Measurements from ENCODE around the gene PIP4K2A. TPM values are rescaled to one million over a fixed set of nuclear protein-coding genes. Genes with fewer than 3 reads are reported as not detected.

PIP4K2A gene
- total RNA-seq, 6 experiments from 2014 or later, result 8.1 to 27.6 (median 12.0) TPM

DNA sequence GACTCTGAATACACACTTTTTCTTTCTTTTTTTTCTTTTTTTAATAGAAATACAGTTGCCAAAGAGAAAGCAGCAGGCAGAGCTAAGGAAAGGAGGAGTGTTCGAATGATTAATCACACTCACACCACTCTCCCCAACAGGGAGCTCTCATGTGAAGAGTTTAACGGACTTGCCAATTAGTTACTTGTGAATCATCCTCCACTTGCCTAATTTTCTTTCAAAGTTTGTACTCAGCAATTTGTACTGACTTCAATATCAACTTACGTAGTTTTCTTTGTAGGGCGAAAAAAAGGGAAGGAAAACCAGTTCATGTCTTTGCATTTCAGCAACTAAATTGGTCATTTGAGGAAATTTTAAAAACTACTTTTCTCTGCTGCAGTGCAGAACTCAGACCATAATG is 109.2 kb downstream of the PIP4K2A start:
- no peak for TF ChIP-seq POLR2A (IDR thresholded peaks at IDR 0.05)
- TF ChIP-seq, protein P1, sequence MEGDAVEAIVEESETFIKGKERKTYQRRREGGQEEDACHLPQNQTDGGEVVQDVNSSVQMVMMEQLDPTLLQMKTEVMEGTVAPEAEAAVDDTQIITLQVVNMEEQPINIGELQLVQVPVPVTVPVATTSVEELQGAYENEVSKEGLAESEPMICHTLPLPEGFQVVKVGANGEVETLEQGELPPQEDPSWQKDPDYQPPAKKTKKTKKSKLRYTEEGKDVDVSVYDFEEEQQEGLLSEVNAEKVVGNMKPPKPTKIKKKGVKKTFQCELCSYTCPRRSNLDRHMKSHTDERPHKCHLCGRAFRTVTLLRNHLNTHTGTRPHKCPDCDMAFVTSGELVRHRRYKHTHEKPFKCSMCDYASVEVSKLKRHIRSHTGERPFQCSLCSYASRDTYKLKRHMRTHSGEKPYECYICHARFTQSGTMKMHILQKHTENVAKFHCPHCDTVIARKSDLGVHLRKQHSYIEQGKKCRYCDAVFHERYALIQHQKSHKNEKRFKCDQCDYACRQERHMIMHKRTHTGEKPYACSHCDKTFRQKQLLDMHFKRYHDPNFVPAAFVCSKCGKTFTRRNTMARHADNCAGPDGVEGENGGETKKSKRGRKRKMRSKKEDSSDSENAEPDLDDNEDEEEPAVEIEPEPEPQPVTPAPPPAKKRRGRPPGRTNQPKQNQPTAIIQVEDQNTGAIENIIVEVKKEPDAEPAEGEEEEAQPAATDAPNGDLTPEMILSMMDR (IDR thresholded peaks at IDR 0.05), result no peak
- DNase-seq (no peak), ATAC-seq (peak in 3 of 4 donors; percentile 30 to 61 (median 55))
- H3K27ac ChIP-seq, result peak overlapping the region in 1 of 3 donors; percentile 18
- 46% methylated on average over 4 of the region's 4 CpGs for WGBS (ENCODE audit: insufficient coverage, low coverage, low lambda C conversion rate, missing lambda C conversion rate)
- H3K4me3 ChIP-seq, result no peak overlapping the region
- H3K27me3 ChIP-seq, result no peaks in the 10 kb centered on the region
- intact Hi-C loops (cut with DNase I), result no loop called here
- no peaks in the 10 kb centered on the region for H3K9me3 ChIP-seq
- H3K4me1 ChIP-seq, result peaks cover 0 to under 1% (median 0%) of the 10 kb centered on the region in 4 donors
- no peaks in the 10 kb centered on the region for H3K36me3 ChIP-seq

DNA sequence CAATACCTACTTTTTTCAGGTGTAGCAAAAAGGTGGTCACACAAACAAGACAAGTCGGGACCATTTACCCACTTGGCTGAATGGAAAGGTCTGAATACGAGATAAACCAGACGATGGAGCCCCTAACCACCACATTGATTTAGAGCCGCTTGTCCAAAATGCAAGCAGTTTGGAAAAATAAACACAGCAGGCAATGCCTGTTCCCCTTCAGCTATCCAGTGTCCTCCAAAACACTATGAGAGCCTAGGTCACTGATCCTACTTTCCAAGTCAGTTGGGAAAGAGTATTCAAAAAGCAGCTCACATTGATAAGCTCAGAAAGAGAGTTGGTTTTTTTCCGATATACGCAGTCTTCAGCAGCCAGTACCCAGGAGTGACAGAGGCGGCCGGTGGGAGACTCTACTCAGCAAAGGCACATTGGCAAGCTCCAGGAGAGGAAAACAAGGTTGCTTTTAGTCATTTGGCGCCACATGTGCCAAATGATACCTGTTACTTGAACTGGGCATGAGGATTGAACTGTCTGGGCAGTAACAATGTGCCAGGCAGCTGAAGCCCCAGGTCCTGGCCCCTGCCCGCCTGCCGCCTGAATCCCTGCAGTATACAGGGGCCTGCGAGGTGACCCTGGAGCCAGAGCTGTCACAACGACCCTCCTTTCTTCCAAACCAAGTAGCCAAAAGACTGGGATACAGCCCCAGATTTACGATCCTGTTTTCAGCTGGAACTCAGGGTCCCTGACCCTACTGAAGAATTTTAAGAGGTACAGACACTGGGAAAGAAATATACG is 109.8 kb downstream of the PIP4K2A start:
- Histone ChIP-seq H3K27ac (peak overlapping the region in 1 of 3 donors; percentile 18), H3K4me3 (no peak overlapping the region), H3K36me3 (no peaks in the 10 kb centered on the region), H3K9me3 (no peaks in the 10 kb centered on the region), H3K4me1 (no peaks in the 10 kb centered on the region), H3K27me3 (no peaks in the 10 kb centered on the region)
- ATAC-seq, result peak in 1 of 4 donors; percentile 9
- WGBS (ENCODE audit: insufficient coverage, low coverage, low lambda C conversion rate, missing lambda C conversion rate), result 77% methylated on average over 10 of the region's 15 CpGs
- intact Hi-C loops (cut with DNase I), result no loop called here
- TF ChIP-seq, protein P1 (IDR thresholded peaks at IDR 0.05), result no peak
- no peak for TF ChIP-seq POLR2A (IDR thresholded peaks at IDR 0.05)
- no peak for DNase-seq

GRCh38 chr10:22603581-22603980 is 110.8 kb downstream of the PIP4K2A start:
- intact Hi-C loops (cut with DNase I), result no loop called here
- H3K27me3 ChIP-seq, result no peaks in the 10 kb centered on the region
- H3K9me3 ChIP-seq, result no peaks in the 10 kb centered on the region
- TF ChIP-seq, protein P1 (IDR thresholded peaks at IDR 0.05), result no peak
- TF ChIP-seq POLR2A (IDR thresholded peaks at IDR 0.05), result no peak
- WGBS (ENCODE audit: insufficient coverage, low coverage, low lambda C conversion rate, missing lambda C conversion rate), result 90% methylated on average over 3 of the region's 3 CpGs
- no peaks in the 10 kb centered on the region for H3K4me1 ChIP-seq
- no peaks in the 10 kb centered on the region for H3K36me3 ChIP-seq
- H3K27ac ChIP-seq, result no peak overlapping the region
- DNase-seq (no peak), ATAC-seq (no peak)
- H3K4me3 ChIP-seq, result no peak overlapping the region

DNA sequence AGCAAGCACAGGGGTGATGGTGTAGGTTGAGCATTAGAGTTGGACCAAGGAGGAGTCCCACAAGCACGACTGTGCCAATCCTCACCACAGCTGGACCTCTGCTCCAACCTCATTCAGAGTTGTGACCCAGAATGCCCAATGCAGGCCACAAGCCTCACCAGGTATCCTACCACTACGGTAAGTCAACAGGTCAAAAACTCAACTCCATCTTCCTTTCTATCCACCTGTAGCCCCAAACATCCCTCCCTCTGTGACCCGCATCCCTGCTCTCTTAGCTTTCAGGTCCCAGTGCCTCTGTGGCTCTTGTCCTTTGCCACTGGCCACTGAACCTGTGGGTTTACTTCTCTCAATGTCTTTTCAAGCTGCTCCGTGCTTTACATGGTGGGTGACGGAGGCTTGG is 112.8 kb downstream of the PIP4K2A start:
- ATAC-seq (no peak), DNase-seq (no peak)
- Histone ChIP-seq H3K36me3 (no peaks in the 10 kb centered on the region), H3K27ac (no peak overlapping the region), H3K9me3 (no peaks in the 10 kb centered on the region), H3K4me1 (peaks cover 0 to 3% (median 0%) of the 10 kb centered on the region in 4 donors), H3K4me3 (no peak overlapping the region), H3K27me3 (no peaks in the 10 kb centered on the region)
- 92% methylated on average over 3 of the region's 5 CpGs for WGBS (ENCODE audit: insufficient coverage, low coverage, low lambda C conversion rate, missing lambda C conversion rate)
- TF ChIP-seq, protein P1 (IDR thresholded peaks at IDR 0.05), result no peak
- no peak for TF ChIP-seq POLR2A (IDR thresholded peaks at IDR 0.05)
- intact Hi-C loops (cut with DNase I), result no loop called here
